Activated T-helper 2 cell treated with anti-CD3 and anti-CD28 coated beads, Interferon-gamma antibody, Interleukin-2, Interleukin-4, amounts not matched to agents 10 μg/mL and 5 μg/mL and 100 μg/mL, durations not matched to agents 14 hours and 24 hours and 36 hours (primary cell): ENCODE data around the gene CHST15. TPM values are rescaled to one million over a fixed set of nuclear protein-coding genes. Genes with fewer than 3 reads are reported as not detected.
"Not testable (repeated sequence)": the region's sequence is repeated elsewhere in the genome, so short reads cannot be mapped to it uniquely, and the experiment has no call there.

Experiments used
- DNase-seq: peaks from one replicate; pipeline ENCODE4 v3.0.0; 2021; ENCODE audit warnings: low spot score
- H3K27ac Mint-ChIP-seq: one replicate; pipeline ENCODE4 v1.8.0; 2021; ENCODE audit warnings: mixed read lengths
- H3K27me3 Mint-ChIP-seq: one replicate; pipeline ENCODE4 v1.8.0; 2021; ENCODE audit warnings: low read depth, mixed read lengths
- H3K36me3 Mint-ChIP-seq: one replicate; pipeline ENCODE4 v1.8.0; 2021; ENCODE audit warnings: low read depth, mixed read lengths
- H3K4me1 Mint-ChIP-seq: one replicate; pipeline ENCODE4 v1.8.0; 2021; ENCODE audit warnings: low read depth, mixed read lengths
- H3K4me3 Mint-ChIP-seq: one replicate; pipeline ENCODE4 v1.8.0; 2021; ENCODE audit warnings: low read depth, mild to moderate bottlenecking, moderate library complexity, mixed read lengths
- H3K9me3 Mint-ChIP-seq: one replicate; pipeline ENCODE4 v1.8.0; 2021; ENCODE audit warnings: mixed read lengths
- intact Hi-C: fragments of 100-400 bp; cut with micrococcal nuclease; formaldehyde crosslinking; loops from one replicate; pipeline ENCODE4 v1.15.1; 2023
- total RNA-seq: library from RNA; stranded (reverse); gene quantifications from 2 replicates; pipeline ENCODE4 v1.2.3, GENCODE V29; 2022

The CHST15 gene
- total RNA-seq, 1 donor from 2014 or later, result not detected

- intact Hi-C loops, result no loop called here
- Mint-ChIP-seq H3K9me3 (no peaks in the 10 kb centered on the region), H3K4me1 (peaks cover 13% of the 10 kb centered on the region), H3K4me3 (no peak overlapping the region), H3K27ac (peak overlapping the region; percentile 9), H3K27me3 (peaks cover 4% of the 10 kb centered on the region), H3K36me3 (no peaks in the 10 kb centered on the region)
- peak; percentile 15 for DNase-seq
Observed at GRCh38 chr10:124035928-124036558, 57.4 kb downstream of the CHST15 start.

GRCh38 chr10:124035306-124035927 is 58.0 kb downstream of the CHST15 start:
- intact Hi-C loops, result no loop called here
- H3K4me1 Mint-ChIP-seq, result peaks cover 13% of the 10 kb centered on the region
- no peaks in the 10 kb centered on the region for H3K9me3 Mint-ChIP-seq
- no peak for DNase-seq
- no peak overlapping the region for H3K4me3 Mint-ChIP-seq
- peaks cover 4% of the 10 kb centered on the region for H3K27me3 Mint-ChIP-seq
- H3K36me3 Mint-ChIP-seq, result no peaks in the 10 kb centered on the region
- peak overlapping the region; percentile 9 for H3K27ac Mint-ChIP-seq

GRCh38 chr10:124034576-124035305 is 58.7 kb downstream of the CHST15 start:
- H3K36me3 Mint-ChIP-seq, DNase-seq, H3K4me3 Mint-ChIP-seq, H3K27me3 Mint-ChIP-seq, H3K27ac Mint-ChIP-seq, intact Hi-C loops, H3K9me3 Mint-ChIP-seq: not testable (repeated sequence)
- peaks cover 13% of the 10 kb centered on the region for H3K4me1 Mint-ChIP-seq

- Mint-ChIP-seq H3K27me3 (peaks cover 4% of the 10 kb centered on the region), H3K4me3 (no peak overlapping the region), H3K9me3 (no peaks in the 10 kb centered on the region), H3K36me3 (no peaks in the 10 kb centered on the region), H3K4me1 (peaks cover 13% of the 10 kb centered on the region), H3K27ac (no peak overlapping the region)
- DNase-seq, result no peak
- intact Hi-C loops, result no loop called here
Observed at GRCh38 chr10:124033887-124034218, 59.5 kb downstream of the CHST15 start.

- H3K36me3 Mint-ChIP-seq, result no peaks in the 10 kb centered on the region
- no peak for DNase-seq
- intact Hi-C loops, result no loop called here
- H3K27me3 Mint-ChIP-seq, result peaks cover 4% of the 10 kb centered on the region
- no peak overlapping the region for H3K27ac Mint-ChIP-seq
- H3K4me1 Mint-ChIP-seq, result peaks cover 13% of the 10 kb centered on the region
- H3K4me3 Mint-ChIP-seq, result no peak overlapping the region
- H3K9me3 Mint-ChIP-seq, result no peaks in the 10 kb centered on the region
Observed at GRCh38 chr10:124032971-124033886, 60.2 kb downstream of the CHST15 start.

- DNase-seq, result no peak
- Mint-ChIP-seq H3K27ac (no peak overlapping the region), H3K9me3 (no peaks in the 10 kb centered on the region), H3K27me3 (peaks cover 4% of the 10 kb centered on the region), H3K36me3 (no peaks in the 10 kb centered on the region), H3K4me1 (peaks cover 13% of the 10 kb centered on the region), H3K4me3 (no peak overlapping the region)
- intact Hi-C loops, result no loop called here
Observed at GRCh38 chr10:124032087-124032935, 61.1 kb downstream of the CHST15 start.

GRCh38 chr10:124030492-124031110 is 62.8 kb downstream of the CHST15 start:
- Mint-ChIP-seq H3K27me3 (peaks cover 4% of the 10 kb centered on the region), H3K27ac (no peak overlapping the region), H3K4me1 (peaks cover 5% of the 10 kb centered on the region), H3K36me3 (no peaks in the 10 kb centered on the region), H3K9me3 (no peaks in the 10 kb centered on the region), H3K4me3 (no peak overlapping the region)
- intact Hi-C loops, result no loop called here
- no peak for DNase-seq

- Mint-ChIP-seq H3K27me3 (peaks cover 4% of the 10 kb centered on the region), H3K27ac (no peak overlapping the region), H3K4me3 (no peak overlapping the region), H3K9me3 (no peaks in the 10 kb centered on the region), H3K4me1 (peaks cover 2% of the 10 kb centered on the region), H3K36me3 (no peaks in the 10 kb centered on the region)
- intact Hi-C loops, result no loop called here
- DNase-seq, result no peak
Observed at GRCh38 chr10:124030061-124030460, 63.3 kb downstream of the CHST15 start.

GRCh38 chr10:124029559-124029958 is 63.8 kb downstream of the CHST15 start:
- H3K27me3 Mint-ChIP-seq, result peaks cover 4% of the 10 kb centered on the region
- H3K4me1 Mint-ChIP-seq, result peaks cover 2% of the 10 kb centered on the region
- no peaks in the 10 kb centered on the region for H3K36me3 Mint-ChIP-seq
- no peak overlapping the region for H3K4me3 Mint-ChIP-seq
- H3K27ac Mint-ChIP-seq, result no peak overlapping the region
- no peaks in the 10 kb centered on the region for H3K9me3 Mint-ChIP-seq
- intact Hi-C loops, result no loop called here
- no peak for DNase-seq

- no peak overlapping the region for H3K27ac Mint-ChIP-seq
- no peaks in the 10 kb centered on the region for H3K9me3 Mint-ChIP-seq
- H3K27me3 Mint-ChIP-seq, result peaks cover 4% of the 10 kb centered on the region
- no peak for DNase-seq
- H3K36me3 Mint-ChIP-seq, result no peaks in the 10 kb centered on the region
- H3K4me3 Mint-ChIP-seq, result no peak overlapping the region
- intact Hi-C loops, result no loop called here
- peaks cover 2% of the 10 kb centered on the region for H3K4me1 Mint-ChIP-seq
Observed at GRCh38 chr10:124028700-124029480, 64.5 kb downstream of the CHST15 start.

GRCh38 chr10:124027651-124028050 is 65.7 kb downstream of the CHST15 start:
- Mint-ChIP-seq H3K27me3 (no peaks in the 10 kb centered on the region), H3K4me1 (no peaks in the 10 kb centered on the region), H3K27ac (no peak overlapping the region), H3K9me3 (no peaks in the 10 kb centered on the region), H3K4me3 (no peak overlapping the region), H3K36me3 (no peaks in the 10 kb centered on the region)
- intact Hi-C loops, result no loop called here
- no peak for DNase-seq
